ENCODE data around the gene SLC13A3.

Gene SLC13A3

DNA sequence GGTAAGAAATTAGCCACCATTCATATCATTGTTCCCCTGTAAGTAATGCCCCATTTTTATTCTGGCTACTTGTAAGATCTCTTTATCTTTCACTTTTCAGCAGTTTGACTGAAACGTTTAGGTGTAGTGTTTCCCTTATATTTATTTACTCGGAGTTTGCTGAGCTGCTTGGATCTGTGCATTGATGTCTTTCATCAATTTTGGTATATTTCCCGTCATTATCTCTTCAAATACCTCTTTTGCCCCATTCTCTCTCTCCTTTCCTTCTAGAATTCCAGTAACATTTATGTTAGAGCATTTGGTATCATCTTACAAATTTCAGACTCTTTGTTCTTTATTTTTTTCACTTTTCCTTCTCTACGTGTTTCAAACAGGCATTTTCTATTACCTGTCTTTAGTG lies 9.2 kb upstream of the SLC13A3 start:
- TF ChIP-seq, protein P1, sequence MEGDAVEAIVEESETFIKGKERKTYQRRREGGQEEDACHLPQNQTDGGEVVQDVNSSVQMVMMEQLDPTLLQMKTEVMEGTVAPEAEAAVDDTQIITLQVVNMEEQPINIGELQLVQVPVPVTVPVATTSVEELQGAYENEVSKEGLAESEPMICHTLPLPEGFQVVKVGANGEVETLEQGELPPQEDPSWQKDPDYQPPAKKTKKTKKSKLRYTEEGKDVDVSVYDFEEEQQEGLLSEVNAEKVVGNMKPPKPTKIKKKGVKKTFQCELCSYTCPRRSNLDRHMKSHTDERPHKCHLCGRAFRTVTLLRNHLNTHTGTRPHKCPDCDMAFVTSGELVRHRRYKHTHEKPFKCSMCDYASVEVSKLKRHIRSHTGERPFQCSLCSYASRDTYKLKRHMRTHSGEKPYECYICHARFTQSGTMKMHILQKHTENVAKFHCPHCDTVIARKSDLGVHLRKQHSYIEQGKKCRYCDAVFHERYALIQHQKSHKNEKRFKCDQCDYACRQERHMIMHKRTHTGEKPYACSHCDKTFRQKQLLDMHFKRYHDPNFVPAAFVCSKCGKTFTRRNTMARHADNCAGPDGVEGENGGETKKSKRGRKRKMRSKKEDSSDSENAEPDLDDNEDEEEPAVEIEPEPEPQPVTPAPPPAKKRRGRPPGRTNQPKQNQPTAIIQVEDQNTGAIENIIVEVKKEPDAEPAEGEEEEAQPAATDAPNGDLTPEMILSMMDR (IDR thresholded peaks at IDR 0.05; ENCODE audit: low read depth, low read length, missing control alignments), result no peak
- DNase-seq (ENCODE audit: low read depth), result no peak
- H3K4me3 ChIP-seq (ENCODE audit: low read depth, low read length), result no peak overlapping the region
- in situ Hi-C loops (cut with HindIII; ENCODE audit: low sequenced_read_pairs), result no loop called here

DNA sequence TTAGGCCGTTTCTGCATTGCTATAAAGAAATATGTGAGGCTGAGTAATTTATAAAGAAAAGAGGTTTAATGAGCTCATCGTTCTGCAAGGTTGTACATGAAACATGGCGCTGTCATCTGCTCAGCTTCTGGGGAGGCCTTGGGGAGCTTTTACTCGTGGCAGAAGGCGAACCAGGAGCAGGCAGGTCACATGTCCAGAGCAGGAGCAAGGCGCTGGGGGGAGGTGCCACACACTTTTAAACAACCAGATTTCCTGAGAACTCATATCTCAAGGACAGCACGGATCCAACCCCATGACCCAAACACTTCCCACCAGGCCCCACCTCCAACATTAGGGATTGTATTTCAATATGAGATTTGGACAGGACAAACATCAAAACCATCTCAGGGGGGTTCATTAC lies 6.4 kb upstream of the SLC13A3 start:
- no peak overlapping the region for H3K4me3 ChIP-seq (ENCODE audit: low read depth, low read length)
- in situ Hi-C loops (cut with HindIII; ENCODE audit: low sequenced_read_pairs), result no loop called here
- no peak for DNase-seq (ENCODE audit: low read depth)
- TF ChIP-seq, protein P1 (IDR thresholded peaks at IDR 0.05; ENCODE audit: low read depth, low read length, missing control alignments), result no peak

DNA sequence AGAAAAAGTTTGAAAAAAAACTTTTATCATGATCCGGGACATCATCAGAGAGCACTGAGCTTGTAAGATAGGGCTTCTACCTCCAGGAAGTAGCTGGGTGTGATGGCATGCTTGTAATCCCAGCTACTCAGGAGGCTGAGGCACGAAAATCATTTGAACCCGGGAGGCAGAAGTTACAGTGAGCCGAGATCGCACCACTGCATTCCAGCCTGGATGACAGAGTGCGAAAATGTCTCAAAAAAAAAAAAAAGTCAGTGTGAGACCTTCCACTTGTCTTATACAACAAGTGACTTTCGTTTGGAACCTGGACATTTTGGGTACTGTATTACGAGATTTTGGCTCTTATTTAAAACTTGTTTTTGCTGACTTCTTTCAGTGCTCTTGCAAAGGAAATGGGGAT lies 5.9 kb upstream of the SLC13A3 start:
- H3K4me3 ChIP-seq (ENCODE audit: low read depth, low read length), result no peak overlapping the region
- in situ Hi-C loops (cut with HindIII; ENCODE audit: low sequenced_read_pairs), result no loop called here
- TF ChIP-seq, protein P1 (IDR thresholded peaks at IDR 0.05; ENCODE audit: low read depth, low read length, missing control alignments), result no peak
- DNase-seq (ENCODE audit: low read depth), result no peak

DNA sequence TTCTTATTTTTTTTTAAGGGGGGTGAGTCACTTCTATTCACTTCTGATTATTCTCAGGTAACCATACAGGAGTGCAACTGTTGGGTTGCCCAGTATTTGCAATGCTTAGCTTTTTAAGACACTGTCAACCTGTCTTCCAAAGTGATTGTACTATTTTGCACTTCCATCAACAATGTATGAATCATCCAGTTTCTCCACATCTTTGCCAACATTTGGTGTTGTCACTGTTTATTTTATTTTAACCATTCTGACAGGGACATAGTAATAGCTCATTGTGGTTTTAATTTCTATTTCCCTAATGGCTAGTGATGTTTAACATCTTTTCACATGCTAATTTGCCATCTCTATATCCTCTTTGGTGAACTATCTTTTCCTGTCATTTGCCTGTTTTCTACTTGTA lies 1.4 kb upstream of the SLC13A3 start:
- no peak for DNase-seq (ENCODE audit: low read depth)
- TF ChIP-seq, protein P1 (IDR thresholded peaks at IDR 0.05; ENCODE audit: low read depth, low read length, missing control alignments), result no peak

DNA sequence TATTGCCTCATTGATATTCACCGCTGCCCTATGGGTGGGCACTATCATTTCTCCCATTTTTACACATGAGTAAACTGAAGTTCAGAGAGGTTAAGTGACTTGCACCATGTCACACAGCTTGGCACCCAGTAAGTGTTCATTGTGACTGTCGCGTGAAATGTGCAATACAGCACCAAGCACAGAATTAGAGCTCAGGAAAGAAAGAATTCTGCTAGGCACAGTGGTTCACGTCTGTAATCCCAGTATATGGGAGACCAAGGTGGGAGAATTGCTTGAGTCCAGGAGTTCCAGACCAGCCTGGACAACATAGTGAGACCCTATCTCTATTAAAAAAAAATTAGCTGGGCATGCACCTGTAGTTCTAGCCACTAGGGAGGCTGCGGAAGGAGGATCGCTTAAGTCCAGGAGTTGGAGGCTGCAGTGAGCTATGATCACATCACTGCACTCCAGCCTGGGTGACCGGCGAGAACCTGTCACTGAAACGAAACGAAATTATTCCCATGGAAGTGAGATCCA lies 626 bp downstream of the SLC13A3 start:
- DNase-seq (ENCODE audit: low read depth), result no peak
- TF ChIP-seq, protein P1 (IDR thresholded peaks at IDR 0.05; ENCODE audit: low read depth, low read length, missing control alignments), result no peak
- in situ Hi-C loops (cut with HindIII; ENCODE audit: low sequenced_read_pairs), result no loop called here
- H3K4me3 ChIP-seq (ENCODE audit: low read depth, low read length), result no peak overlapping the region

More for the DNA sequence above, 1.4 kb upstream of the SLC13A3 start:
- no peak overlapping the region for H3K4me3 ChIP-seq (ENCODE audit: low read depth, low read length)
- in situ Hi-C loops (cut with HindIII; ENCODE audit: low sequenced_read_pairs), result no loop called here

DNA sequence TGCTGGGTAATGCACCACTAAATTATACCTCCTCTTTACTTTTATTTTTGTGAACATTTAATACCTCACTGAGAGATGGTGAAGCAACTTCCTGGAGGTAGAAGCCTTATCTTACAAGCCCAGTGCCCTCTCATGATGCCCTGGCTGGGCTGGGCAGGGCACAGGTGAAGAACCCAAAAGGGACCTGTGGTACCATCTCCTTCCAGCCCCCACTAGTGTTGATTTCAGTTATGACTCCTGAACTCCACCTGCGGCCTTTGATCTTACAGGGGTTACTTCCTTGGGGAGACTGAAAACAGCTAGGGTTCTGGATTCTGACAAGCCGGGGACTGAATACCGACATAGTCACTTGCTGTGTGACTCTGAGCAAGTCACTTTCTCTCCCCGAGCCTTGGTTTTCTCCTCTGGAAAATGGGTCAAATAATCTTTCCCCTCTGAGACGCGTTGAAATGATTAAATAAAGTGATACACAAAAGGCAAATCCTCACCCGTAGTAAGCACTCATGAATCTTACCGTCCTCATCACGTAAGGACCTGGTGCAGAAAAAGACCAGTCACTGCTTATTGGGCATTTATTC lies 1.2 kb downstream of the SLC13A3 start:
- H3K4me3 ChIP-seq (ENCODE audit: low read depth, low read length), result no peak overlapping the region
- TF ChIP-seq, protein P1 (IDR thresholded peaks at IDR 0.05; ENCODE audit: low read depth, low read length, missing control alignments), result no peak
- no peak for DNase-seq (ENCODE audit: low read depth)
- in situ Hi-C loops (cut with HindIII; ENCODE audit: low sequenced_read_pairs), result no loop called here

Measured in astrocyte of the cerebellum (primary cell).